Activated gamma-delta T cell (primary cell): ENCODE measurements around the gene MYEF2.

ENCODE experiments used
- DNase-seq: peaks from one replicate; lab custom pipeline; 2025; lab: John Stamatoyannopoulos, UW

The MYEF2 gene

GRCh38 chr15:48144889-48145288, 33.2 kb downstream of the MYEF2 start:
- DNase-seq, result no peak

GRCh38 chr15:48143856-48144255, 34.2 kb downstream of the MYEF2 start:
- no peak for DNase-seq

- DNase-seq, result no peak
Measured at GRCh38 chr15:48132874-48133273, 45.2 kb downstream of the MYEF2 start.

- DNase-seq, result no peak
Measured at GRCh38 chr15:48131324-48131723, 46.8 kb downstream of the MYEF2 start.

GRCh38 chr15:48126667-48127355, 51.3 kb downstream of the MYEF2 start:
- DNase-seq, result no peak

- DNase-seq, result no peak
Measured at GRCh38 chr15:48121849-48122248, 56.2 kb downstream of the MYEF2 start.

- DNase-seq, result no peak
Measured at GRCh38 chr15:48120745-48121144, 57.4 kb downstream of the MYEF2 start, which contains the start of gene SLC24A5. Gene SLC24A5 (plus strand): TSS chr15:48120990. CDS start chr15:48121045, 55 bp downstream.

- no peak for DNase-seq
Measured at GRCh38 chr15:48119277-48119676, 58.8 kb downstream of the MYEF2 start.

- no peak for DNase-seq
Measured at GRCh38 chr15:48112242-48112641, 65.9 kb downstream of the MYEF2 start.

GRCh38 chr15:48109856-48110531, 68.1 kb downstream of the MYEF2 start:
- DNase-seq, result no peak

GRCh38 chr15:48109212-48109611, 68.9 kb downstream of the MYEF2 start:
- no peak for DNase-seq

- no peak for DNase-seq
Measured at GRCh38 chr15:48105936-48106335, 72.2 kb downstream of the MYEF2 start.

- DNase-seq, result no peak
Measured at GRCh38 chr15:48103647-48104046, 74.4 kb downstream of the MYEF2 start.

- no peak for DNase-seq
Measured at GRCh38 chr15:48102167-48102566, 75.9 kb downstream of the MYEF2 start.

GRCh38 chr15:48101376-48101961, 76.6 kb downstream of the MYEF2 start:
- DNase-seq, result no peak

- DNase-seq, result no peak
Measured at GRCh38 chr15:48097264-48097663, 80.8 kb downstream of the MYEF2 start.

GRCh38 chr15:48096813-48097212, 81.3 kb downstream of the MYEF2 start:
- no peak for DNase-seq

- DNase-seq, result no peak
Measured at GRCh38 chr15:48096355-48096786, 81.7 kb downstream of the MYEF2 start.

GRCh38 chr15:48091522-48091921, 86.6 kb downstream of the MYEF2 start:
- no peak for DNase-seq

- DNase-seq, result no peak
Measured at GRCh38 chr15:48090666-48091065, 87.4 kb downstream of the MYEF2 start.

- no peak for DNase-seq
Measured at GRCh38 chr15:48090115-48090514, 88.0 kb downstream of the MYEF2 start.

- DNase-seq, result no peak
Measured at GRCh38 chr15:48089702-48090101, 88.4 kb downstream of the MYEF2 start.

- DNase-seq, result no peak
Measured at GRCh38 chr15:48087844-48088243, 90.3 kb downstream of the MYEF2 start.
